GM10266 (cell line): ENCODE results near the gene RRP36.

ENCODE experiments used
- DNase-seq: peaks from one replicate; pipeline ENCODE4 v3.0.0; 2012; ENCODE audit errors: extremely low spot score
- TF ChIP-seq, protein P1 (sequence below): IDR thresholded peaks from 2 replicates; pipeline ENCODE4 v1.5.1; 2012; ENCODE audit warnings: mild to moderate bottlenecking, low read depth; ENCODE audit not compliant: control insufficient read depth, insufficient read depth; ENCODE audit errors: missing control alignments

RRP36 gene

DNA sequence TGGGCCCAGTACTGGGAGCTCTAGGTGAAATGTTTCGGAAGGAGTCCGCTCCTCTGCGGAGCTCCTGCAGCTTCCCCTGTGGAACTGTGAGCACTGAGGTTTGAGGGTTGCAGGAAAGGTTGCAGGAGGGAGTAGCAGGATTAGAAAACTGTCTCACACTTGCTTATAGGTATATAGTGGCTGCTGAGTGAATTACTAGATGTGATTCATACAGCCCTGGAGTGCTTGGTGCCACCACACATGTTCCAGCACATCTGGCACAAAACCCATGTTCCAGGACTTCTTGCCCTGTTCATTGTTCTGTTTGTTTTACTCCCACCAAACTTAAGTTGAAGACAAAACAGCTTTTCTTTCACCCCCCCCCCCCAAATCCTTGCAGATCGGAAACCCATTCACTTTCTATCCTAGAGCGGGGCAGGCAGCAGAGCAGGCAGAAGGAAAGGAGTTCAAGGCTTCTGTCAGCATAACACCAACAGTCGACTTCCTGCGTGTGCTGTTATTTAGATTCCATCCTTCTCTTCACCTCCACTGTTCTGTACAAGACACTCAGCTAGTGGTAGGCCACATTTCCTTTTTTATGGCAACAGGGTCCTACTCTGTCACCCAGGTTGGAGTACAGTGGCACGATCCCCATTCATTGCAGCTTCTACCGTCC is 41.8 kb upstream of the RRP36 start:
- TF ChIP-seq, protein P1, sequence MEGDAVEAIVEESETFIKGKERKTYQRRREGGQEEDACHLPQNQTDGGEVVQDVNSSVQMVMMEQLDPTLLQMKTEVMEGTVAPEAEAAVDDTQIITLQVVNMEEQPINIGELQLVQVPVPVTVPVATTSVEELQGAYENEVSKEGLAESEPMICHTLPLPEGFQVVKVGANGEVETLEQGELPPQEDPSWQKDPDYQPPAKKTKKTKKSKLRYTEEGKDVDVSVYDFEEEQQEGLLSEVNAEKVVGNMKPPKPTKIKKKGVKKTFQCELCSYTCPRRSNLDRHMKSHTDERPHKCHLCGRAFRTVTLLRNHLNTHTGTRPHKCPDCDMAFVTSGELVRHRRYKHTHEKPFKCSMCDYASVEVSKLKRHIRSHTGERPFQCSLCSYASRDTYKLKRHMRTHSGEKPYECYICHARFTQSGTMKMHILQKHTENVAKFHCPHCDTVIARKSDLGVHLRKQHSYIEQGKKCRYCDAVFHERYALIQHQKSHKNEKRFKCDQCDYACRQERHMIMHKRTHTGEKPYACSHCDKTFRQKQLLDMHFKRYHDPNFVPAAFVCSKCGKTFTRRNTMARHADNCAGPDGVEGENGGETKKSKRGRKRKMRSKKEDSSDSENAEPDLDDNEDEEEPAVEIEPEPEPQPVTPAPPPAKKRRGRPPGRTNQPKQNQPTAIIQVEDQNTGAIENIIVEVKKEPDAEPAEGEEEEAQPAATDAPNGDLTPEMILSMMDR = no peak
- peak; percentile 40 for DNase-seq

GRCh38 chr6:42981836-42982235 is 39.6 kb upstream of the RRP36 start:
- no peak for DNase-seq
- TF ChIP-seq, protein P1 = no peak

- TF ChIP-seq, protein P1 = no peak
- DNase-seq = peak; percentile 97
Measured at GRCh38 chr6:42984001-42984923, 37.2 kb upstream of the RRP36 start, which contains the start of gene PPP2R5D. Gene PPP2R5D (plus strand): TSS chr6:42984570. CDS start chr6:42984678, 108 bp downstream.

GRCh38 chr6:42984924-42985475 is 36.4 kb upstream of the RRP36 start:
- TF ChIP-seq, protein P1 = no peak
- DNase-seq = no peak

DNA sequence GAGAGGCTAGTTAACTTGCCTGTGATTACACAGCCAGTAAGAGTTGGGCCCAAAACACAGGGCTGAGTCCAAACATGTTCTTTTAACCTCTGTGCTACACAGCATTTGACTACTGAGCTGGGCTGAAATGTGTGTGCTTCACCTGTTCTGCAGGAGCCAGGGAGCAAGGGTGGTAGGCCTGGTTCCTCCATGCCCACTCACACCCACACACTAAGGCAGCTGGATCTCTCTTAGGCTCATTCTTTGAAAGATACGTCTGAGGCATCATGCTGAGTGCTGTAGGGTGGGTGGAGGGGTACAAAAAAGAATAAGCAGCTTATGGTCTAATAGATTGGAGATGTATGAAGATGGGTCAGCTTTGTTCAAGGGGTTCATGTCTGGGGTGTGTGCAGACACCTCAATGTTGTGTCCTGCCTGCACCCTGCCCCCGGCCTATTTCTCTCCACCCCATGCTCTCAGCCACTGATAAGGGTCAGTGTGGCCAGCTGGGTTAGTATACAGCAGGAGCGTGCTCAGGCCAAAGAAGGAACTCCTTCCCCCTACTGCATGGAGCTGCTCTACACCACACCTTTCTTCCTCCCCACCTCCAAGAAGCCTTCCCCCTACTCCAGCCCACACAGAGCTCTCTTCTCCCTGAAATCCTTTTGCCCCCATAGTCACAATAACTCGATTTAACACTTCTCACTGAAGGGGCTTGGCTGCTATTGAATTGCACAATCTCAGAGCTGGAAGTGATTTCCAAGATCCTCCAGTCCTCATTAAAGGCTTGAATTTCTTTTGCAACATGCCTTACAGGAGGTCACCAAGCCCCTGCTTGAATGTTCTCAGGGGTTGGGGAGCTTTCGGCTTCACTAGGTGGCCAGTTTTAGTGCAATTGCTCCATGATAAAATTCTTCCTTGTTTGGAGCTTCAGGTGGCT is 33.6 kb upstream of the RRP36 start:
- TF ChIP-seq, protein P1 = no peak
- no peak for DNase-seq

GRCh38 chr6:42988486-42989020 is 32.9 kb upstream of the RRP36 start:
- TF ChIP-seq, protein P1 = no peak

More at GRCh38 chr6:42988486-42989020, 32.9 kb upstream of the RRP36 start:
- DNase-seq = no peak
